ENCODE measurements around the gene LRRC74B. TPM values are rescaled to one million over a fixed set of nuclear protein-coding genes. Genes with fewer than 3 reads are reported as not detected.
"Not testable (repeated sequence)": the region's sequence is repeated elsewhere in the genome, so short reads cannot be mapped to it uniquely, and the experiment has no call there.

The LRRC74B gene
- total and polyA plus RNA-seq, 2 experiments from 2014 or later: 0.20 to 0.52 TPM

GRCh38 chr22:21092797-21093554, 47.2 kb downstream of the LRRC74B start:
- Histone ChIP-seq H3K4me1 (ENCODE audit: insufficient read depth) (peaks cover 12% of the 10 kb centered on the region), H3K27ac (peak overlapping the region; percentile 79), H3K9me3 (ENCODE audit: low read depth) (no peaks in the 10 kb centered on the region), H3K4me3 (no peak overlapping the region), H3K4me2 (no peak overlapping the region), H3K79me2 (no peaks in the 10 kb centered on the region), H3K36me3 (replicated peaks; ENCODE audit: insufficient read depth, low read depth) (no peaks in the 10 kb centered on the region), H3K9me2 (replicated peaks; ENCODE audit: insufficient read depth) (no peaks in the 10 kb centered on the region), H2AFZ (no peak overlapping the region), H4K20me1 (ENCODE audit: insufficient read depth, poor library complexity, severe bottlenecking) (no peaks in the 10 kb centered on the region), H3K27me3 (no peaks in the 10 kb centered on the region)
- 91% methylated on average over 3 of the region's 3 CpGs for WGBS (ENCODE audit: low lambda C conversion rate, missing lambda C conversion rate)
- TF ChIP-seq EZH2 (IDR thresholded peaks at IDR 0.05; ENCODE audit: borderline replicate concordance) (no peak), EZH2phosphoT487 (IDR thresholded peaks at IDR 0.05; ENCODE audit: low read depth, severe bottlenecking, unreplicated experiment) (no peak), CTCF (IDR thresholded peaks at IDR 0.05; ENCODE audit: poor library complexity) (no peak)
- no peak for DNase-seq (ENCODE audit: low spot score)

- Histone ChIP-seq H3K4me2 (peak overlapping the region; percentile 15), H3K4me1 (ENCODE audit: insufficient read depth) (peaks cover 12% of the 10 kb centered on the region), H3K27ac (peak overlapping the region; percentile 79)
- DNase-seq (ENCODE audit: low spot score); H3K9me2 ChIP-seq (replicated peaks; ENCODE audit: insufficient read depth); H3K4me3 ChIP-seq; H2AFZ ChIP-seq; H3K27me3 ChIP-seq; H3K9me3 ChIP-seq (ENCODE audit: low read depth); H3K79me2 ChIP-seq; H4K20me1 ChIP-seq (ENCODE audit: insufficient read depth, poor library complexity, severe bottlenecking); H3K36me3 ChIP-seq (replicated peaks; ENCODE audit: insufficient read depth, low read depth): not testable (repeated sequence)
- WGBS (ENCODE audit: low lambda C conversion rate, missing lambda C conversion rate): 42% methylated on average over 9 of the region's 9 CpGs
Observed at GRCh38 chr22:21093555-21094137, 47.9 kb downstream of the LRRC74B start.

- peaks cover 12% of the 10 kb centered on the region for H3K4me1 ChIP-seq (ENCODE audit: insufficient read depth)
- no peak overlapping the region for H3K4me2 ChIP-seq
- peak overlapping the region; percentile 79 for H3K27ac ChIP-seq
- no peaks in the 10 kb centered on the region for H3K79me2 ChIP-seq
- TF ChIP-seq EZH2phosphoT487 (IDR thresholded peaks at IDR 0.05; ENCODE audit: low read depth, severe bottlenecking, unreplicated experiment): no peak
- no peak for TF ChIP-seq CTCF (IDR thresholded peaks at IDR 0.05; ENCODE audit: poor library complexity)
- TF ChIP-seq EZH2 (IDR thresholded peaks at IDR 0.05; ENCODE audit: borderline replicate concordance): no peak
- H2AFZ ChIP-seq: no peak overlapping the region
- DNase-seq (ENCODE audit: low spot score): no peak
- no peak overlapping the region for H3K4me3 ChIP-seq
- H3K27me3 ChIP-seq: no peaks in the 10 kb centered on the region
- H3K36me3 ChIP-seq (replicated peaks; ENCODE audit: insufficient read depth, low read depth): no peaks in the 10 kb centered on the region
- WGBS (ENCODE audit: low lambda C conversion rate, missing lambda C conversion rate): 64% methylated on average over 5 of the region's 5 CpGs
- H3K9me3 ChIP-seq (ENCODE audit: low read depth): no peaks in the 10 kb centered on the region
- no peaks in the 10 kb centered on the region for H3K9me2 ChIP-seq (replicated peaks; ENCODE audit: insufficient read depth)
- no peaks in the 10 kb centered on the region for H4K20me1 ChIP-seq (ENCODE audit: insufficient read depth, poor library complexity, severe bottlenecking)
Observed at GRCh38 chr22:21094911-21095772, 49.4 kb downstream of the LRRC74B start.

- Histone ChIP-seq H2AFZ (no peak overlapping the region), H3K79me2 (no peaks in the 10 kb centered on the region), H3K4me1 (ENCODE audit: insufficient read depth) (peaks cover 12% of the 10 kb centered on the region), H3K27ac (peak overlapping the region; percentile 79), H3K4me2 (no peak overlapping the region), H3K9me2 (replicated peaks; ENCODE audit: insufficient read depth) (no peaks in the 10 kb centered on the region), H3K4me3 (no peak overlapping the region), H3K36me3 (replicated peaks; ENCODE audit: insufficient read depth, low read depth) (no peaks in the 10 kb centered on the region), H3K27me3 (no peaks in the 10 kb centered on the region), H3K9me3 (ENCODE audit: low read depth) (no peaks in the 10 kb centered on the region), H4K20me1 (ENCODE audit: insufficient read depth, poor library complexity, severe bottlenecking) (no peaks in the 10 kb centered on the region)
- no peak for DNase-seq (ENCODE audit: low spot score)
- TF ChIP-seq CTCF (IDR thresholded peaks at IDR 0.05; ENCODE audit: poor library complexity) (no peak), EZH2 (IDR thresholded peaks at IDR 0.05; ENCODE audit: borderline replicate concordance) (no peak), EZH2phosphoT487 (IDR thresholded peaks at IDR 0.05; ENCODE audit: low read depth, severe bottlenecking, unreplicated experiment) (no peak)
Observed at GRCh38 chr22:21095773-21096107, 50.0 kb downstream of the LRRC74B start.

- H3K36me3 ChIP-seq (replicated peaks; ENCODE audit: insufficient read depth, low read depth); H2AFZ ChIP-seq; H3K9me3 ChIP-seq (ENCODE audit: low read depth); H4K20me1 ChIP-seq (ENCODE audit: insufficient read depth, poor library complexity, severe bottlenecking); DNase-seq (ENCODE audit: low spot score); H3K4me2 ChIP-seq; H3K27me3 ChIP-seq; H3K4me3 ChIP-seq; H3K9me2 ChIP-seq (replicated peaks; ENCODE audit: insufficient read depth); H3K27ac ChIP-seq; H3K79me2 ChIP-seq: not testable (repeated sequence)
- peaks cover 12% of the 10 kb centered on the region for H3K4me1 ChIP-seq (ENCODE audit: insufficient read depth)
- WGBS (ENCODE audit: low lambda C conversion rate, missing lambda C conversion rate): 95% methylated on average over 9 of the region's 9 CpGs
Observed at GRCh38 chr22:21096878-21097277, 51.1 kb downstream of the LRRC74B start.

All from hepatocyte (in vitro differentiated cells).